ENCODE data around the gene BCOR. TPM values are rescaled to one million over a fixed set of nuclear protein-coding genes. Genes with fewer than 3 reads are reported as not detected.

The BCOR gene
- total and polyA plus RNA-seq, 2 of the 8 experiments (the other 6 are each of a cell fraction or from before 2014, with no cell fraction given), result 25.0 to 50.8 TPM

- Histone ChIP-seq H3K79me1 (ENCODE audit: low read depth, low read length) (no peaks in the 10 kb centered on the region), H3K4ac (replicated peaks; ENCODE audit: insufficient read length, low read depth, low read length) (no peak overlapping the region), H4K5ac (ENCODE audit: insufficient read length, low read depth, low read length) (no peak overlapping the region), H2BK20ac (ENCODE audit: low read length) (no peak overlapping the region), H3K23ac (ENCODE audit: insufficient read length) (no peak overlapping the region), H2BK12ac (ENCODE audit: low read depth, low read length) (no peak overlapping the region), H4K91ac (replicated peaks; ENCODE audit: insufficient read length, low read length) (no peak overlapping the region), H3K4me3 (ENCODE audit: extremely low read depth in 1 of 4, insufficient read depth in 2 of 4, low read depth in 3 of 4, low read length in 4 of 4) (peak overlapping the region; percentile 43 to 66 (median 48)), H4K20me1 (replicated peaks in 1 of 2; ENCODE audit: control insufficient read depth in 1 of 2, insufficient read depth in 2 of 2, low read length in 2 of 2) (no peaks in the 10 kb centered on the region), H2AK5ac (ENCODE audit: low read depth, low read length) (no peak overlapping the region), H3K9me3 (ENCODE audit: insufficient read depth in 2 of 2, low read depth in 1 of 2, low read length in 1 of 2) (no peaks in the 10 kb centered on the region), H3K27me3 (replicated peaks in 1 of 4; ENCODE audit: control insufficient read depth in 3 of 4, extremely low read depth in 1 of 4, insufficient read depth in 3 of 4, low read length in 3 of 4) (peaks cover 2 to 8% (median 6%) of the 10 kb centered on the region in 4 experiments; a peak in 6 of 7 replicates), H3K4me1 (replicated peaks in 1 of 4; ENCODE audit: control insufficient read depth in 3 of 4, insufficient read depth in 4 of 4, low read length in 3 of 4) (peaks cover 0 to 5% (median under 1%) of the 10 kb centered on the region in 4 experiments; a peak in 4 of 7 replicates), H2AFZ (ENCODE audit: low read length) (no peak overlapping the region), H3K27ac (ENCODE audit: low read depth, low read length) (no peak overlapping the region; the same call in 1 of the 2 replicates), H2BK120ac (replicated peaks; ENCODE audit: low read depth, low read length) (no peak overlapping the region), H3K23me2 (ENCODE audit: low read depth, low read length) (peaks cover 25% of the 10 kb centered on the region; the same call in 1 of the 2 replicates), H3K36me3 (ENCODE audit: control insufficient read depth in 2 of 4, insufficient read depth in 4 of 4, low read length in 3 of 4) (no peaks in the 10 kb centered on the region), H2BK5ac (ENCODE audit: low read depth, low read length) (no peak overlapping the region; the same call in 1 of the 2 replicates), H4K8ac (ENCODE audit: extremely low read depth, insufficient read depth, low read length) (no peak overlapping the region), H3K56ac (replicated peaks; ENCODE audit: insufficient read length, low read depth, low read length) (no peak overlapping the region), H3K18ac (ENCODE audit: extremely low read depth, low read length) (peak overlapping the region; percentile 48; the same call in 1 of the 2 replicates), H3K4me2 (ENCODE audit: insufficient read depth in 1 of 2, low read depth in 2 of 2, low read length in 2 of 2) (peak overlapping the region; percentile 90 to 98), H3K14ac (ENCODE audit: insufficient read length) (no peak overlapping the region), H2BK15ac (ENCODE audit: low read length) (no peak overlapping the region), H3K79me2 (ENCODE audit: control insufficient read depth in 1 of 2, insufficient read depth in 2 of 2, low read length in 2 of 2) (peaks cover 0 to 6% of the 10 kb centered on the region in 2 experiments; a peak in 2 of 4 replicates), H3K9ac (replicated peaks in 1 of 4; ENCODE audit: extremely low read depth in 1 of 4, low read depth in 3 of 4, low read length in 3 of 4) (peak overlapping the region in 3 of 4 experiments; percentile 14 to 68 (median 51); a peak in 4 of 7 replicates)
- DNase-seq (ENCODE audit: low read depth in 1 of 2, low spot score in 2 of 2), result peak in 1 of 2 experiments; percentile 66
- ChIA-PET POLR2A (ENCODE audit: partially characterized antibody) (interaction anchor here (1.2 to 29.1 kb wide), 5 partner anchors 11 to 66 kb away, joined by 4 to 509 read pairs (median 18); partner anchors contain the start of gene BCOR), CTCF (ENCODE audit: partially characterized antibody) (no interaction called here)
- WGBS, 2 experiments (ENCODE audit: extremely low coverage in 1 of 2, insufficient coverage in 1 of 2, insufficient read length in 1 of 2, insufficient replicate concordance in 2 of 2, low coverage in 1 of 2, low lambda C conversion rate in 2 of 2, missing lambda C conversion rate in 1 of 2), result 0% methylated on average over 13 of the region's 48 CpGs; no CpG with 5 or more reads in 1 of the 2 experiments
- TF ChIP-seq SIX5 (IDR thresholded peaks at IDR 0.05; ENCODE audit: low read depth, low read length) (no peak), JUN (IDR thresholded peaks at IDR 0.05; ENCODE audit: low read depth, low read length) (no peak), CHD1 (IDR thresholded peaks at IDR 0.05; ENCODE audit: low read depth, low read length) (no peak), TCF12 (IDR thresholded peaks at IDR 0.05; ENCODE audit: low read depth, low read length) (no peak), SAP30 (IDR thresholded peaks at IDR 0.05; ENCODE audit: insufficient read depth, insufficient replicate concordance, low read length) (no peak), TAF1 (IDR thresholded peaks at IDR 0.05; ENCODE audit: low read depth, low read length) (no peak), PHF8 (conservative IDR thresholded peaks at IDR 0.05; ENCODE audit: low read depth, low read length) (no peak), HDAC2 (IDR thresholded peaks at IDR 0.05; ENCODE audit: borderline replicate concordance in 1 of 2, low read depth in 2 of 2, low read length in 2 of 2) (no peak), CHD2 (IDR thresholded peaks at IDR 0.05; ENCODE audit: low read length) (no peak)
- FAIRE-seq, result no peak
These were observed 11.2 kb upstream of the BCOR start for GRCh38 chrX:40108959-40109287.

All from H1 (cell line).